HG02678 (cell line): ENCODE data around the gene PEPD.

Experiments used
- ATAC-seq: cut with Tn5 transposase; IDR thresholded peaks from one replicate; pipeline ENCODE4 v1.9.1; 2021; ENCODE audit warnings: mild to moderate bottlenecking, moderate library complexity; ENCODE audit not compliant: unreplicated experiment

Gene PEPD

GRCh38 chr19:33411621-33412180 lies 109.9 kb downstream of the PEPD start:
- no peak for ATAC-seq

DNA sequence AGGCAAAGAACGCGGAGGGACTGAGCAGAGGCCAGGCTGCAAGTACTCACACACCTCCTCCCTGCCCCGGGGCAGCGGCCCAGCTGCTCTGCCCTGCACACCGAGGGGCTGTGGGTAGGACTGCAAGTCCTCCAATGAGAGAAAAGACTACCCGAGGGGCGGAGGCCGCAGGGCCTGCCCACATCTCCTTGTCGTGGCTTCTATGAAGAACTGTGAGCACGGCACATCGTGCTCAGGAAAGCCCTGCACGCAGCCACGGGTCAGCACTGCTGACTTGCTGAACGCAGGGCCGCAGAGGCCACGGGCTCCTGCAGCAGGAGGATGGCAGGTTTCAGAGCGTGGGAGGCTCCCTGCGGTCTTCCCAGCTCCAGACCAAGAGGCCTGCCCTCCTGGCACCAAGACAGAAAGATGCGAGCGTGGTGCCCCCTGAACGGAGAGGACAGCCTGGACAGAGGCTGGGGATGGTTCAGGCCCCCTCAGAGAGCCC lies 110.6 kb downstream of the PEPD start:
- ATAC-seq: no peak

DNA sequence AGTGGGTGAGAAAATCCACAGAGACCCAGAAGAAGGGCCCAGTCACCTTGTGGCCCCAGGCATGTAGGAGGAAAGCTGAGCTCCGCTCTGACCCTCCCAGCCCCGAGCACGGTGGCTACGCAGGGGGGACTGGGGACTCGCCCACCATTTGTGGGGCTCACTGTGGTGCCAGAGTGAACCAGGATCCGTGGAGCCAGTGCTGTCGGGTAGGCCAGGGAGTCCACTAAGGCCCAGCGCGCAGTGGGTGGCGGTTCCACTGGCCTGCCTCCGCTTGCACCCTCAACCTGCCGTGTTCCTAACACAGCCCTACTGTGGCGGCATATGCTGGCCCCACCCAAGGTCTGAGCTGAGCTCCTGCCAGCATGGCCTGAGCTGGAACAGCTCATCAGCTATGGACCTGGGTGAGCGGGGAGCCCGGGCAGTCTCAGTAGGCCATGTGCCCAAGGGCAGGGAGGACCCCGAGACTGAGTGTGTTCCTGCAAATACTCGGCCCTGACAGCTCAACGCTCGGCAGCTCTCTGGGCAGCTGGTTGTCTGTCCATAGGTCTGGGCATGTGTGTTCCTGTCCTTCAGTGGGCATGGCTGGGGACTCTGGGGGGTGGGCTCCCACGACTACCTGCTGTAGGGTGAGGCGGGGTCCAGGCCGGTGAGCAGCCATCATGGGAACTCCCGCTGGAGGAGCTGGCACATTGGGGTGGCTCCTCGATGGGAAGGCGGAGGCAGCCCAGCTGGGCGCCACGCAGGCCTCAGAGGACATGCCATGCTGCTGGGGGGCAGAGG lies 111.5 kb downstream of the PEPD start:
- no peak for ATAC-seq

GRCh38 chr19:33408538-33409434 lies 112.8 kb downstream of the PEPD start:
- no peak for ATAC-seq

DNA sequence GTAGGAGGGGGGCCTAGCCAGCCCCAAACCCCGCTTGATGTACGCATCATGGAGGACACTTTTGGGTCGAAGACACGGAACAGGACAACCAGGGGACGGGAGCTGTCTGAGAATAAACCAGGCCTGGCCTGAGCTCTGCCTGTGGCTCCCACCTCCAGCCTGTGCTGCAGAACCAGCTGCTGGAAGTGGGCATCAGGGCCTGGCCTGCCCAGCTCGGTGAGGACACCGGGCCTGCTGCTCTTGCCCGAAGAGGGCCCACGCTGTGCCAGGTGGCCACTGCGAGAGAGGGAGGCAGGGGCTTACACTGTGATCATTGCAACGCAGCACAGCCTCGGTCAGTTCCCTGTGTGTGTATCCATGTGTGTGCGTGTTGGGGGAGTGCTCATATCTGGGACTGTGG lies 113.5 kb downstream of the PEPD start:
- no peak for ATAC-seq

DNA sequence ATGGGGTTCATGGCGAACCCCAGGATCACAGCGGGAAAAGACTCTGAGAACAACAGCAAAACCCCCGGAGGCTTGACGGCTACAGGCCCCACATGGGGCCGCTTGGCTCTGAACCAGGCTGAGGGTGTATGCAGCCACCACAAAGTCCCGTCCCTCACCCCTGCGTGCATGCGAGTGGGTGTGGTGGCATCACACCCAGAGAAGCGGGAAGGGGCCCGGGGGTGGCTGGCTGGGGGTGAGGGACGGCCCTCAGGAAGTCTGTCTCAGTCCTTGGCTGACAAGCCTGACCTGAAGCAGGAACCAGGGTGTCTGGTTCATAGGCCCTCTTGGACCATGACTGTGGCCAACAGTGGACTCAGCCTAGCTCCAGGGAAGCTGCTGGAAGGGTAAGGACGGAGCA lies 113.9 kb downstream of the PEPD start:
- ATAC-seq: no peak

DNA sequence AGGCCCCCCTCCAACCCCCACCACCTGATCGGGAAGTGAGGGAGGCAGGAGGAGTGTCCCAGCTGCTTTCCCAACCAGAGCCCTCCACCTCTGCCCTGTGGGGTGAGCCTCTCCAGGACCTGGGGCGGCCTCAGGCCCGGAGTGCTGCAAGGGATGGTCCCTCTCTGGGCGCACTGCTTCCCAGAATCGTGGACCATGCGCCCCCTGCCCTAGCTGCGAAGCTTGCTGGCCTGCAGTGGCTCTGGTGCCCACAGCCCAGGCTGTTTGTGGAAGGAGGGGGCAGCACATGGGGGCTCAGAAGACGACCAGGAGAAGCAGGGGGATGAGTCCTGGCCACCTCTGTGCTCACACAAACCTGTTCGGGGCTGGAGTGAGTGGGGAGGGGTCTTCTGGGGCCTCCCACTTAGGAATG lies 114.4 kb downstream of the PEPD start:
- no peak for ATAC-seq

DNA sequence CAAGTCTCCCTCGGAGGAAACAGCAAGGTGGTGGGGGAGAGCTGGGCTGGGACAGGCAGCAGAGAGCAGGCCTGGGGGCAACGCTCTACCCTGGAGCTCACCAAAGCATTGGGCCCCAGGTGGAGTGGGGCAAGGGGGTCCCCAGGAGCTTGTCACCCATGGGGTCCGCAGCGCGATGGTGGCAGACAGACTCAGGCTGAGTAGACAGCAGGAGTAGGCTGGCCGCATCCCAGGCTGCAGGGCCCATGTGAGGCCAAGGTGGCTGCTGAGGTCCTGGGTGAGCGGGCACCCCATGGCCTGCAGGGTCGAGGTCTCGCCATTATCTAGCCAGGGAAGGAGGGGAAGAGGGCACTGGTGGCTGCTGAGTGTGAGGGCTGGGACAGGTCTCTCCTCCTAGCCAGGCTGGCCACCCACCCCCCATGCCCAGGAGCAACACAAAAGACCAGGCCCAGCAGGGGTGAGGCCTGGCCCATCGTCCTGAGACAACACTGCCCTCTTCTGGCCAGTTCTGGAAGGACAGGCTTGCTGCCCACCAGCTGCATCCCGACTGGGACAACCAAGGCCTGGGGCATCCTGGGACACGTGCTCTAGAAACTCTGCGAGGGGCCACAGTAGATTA lies 115.0 kb downstream of the PEPD start:
- peak; percentile 49 for ATAC-seq

DNA sequence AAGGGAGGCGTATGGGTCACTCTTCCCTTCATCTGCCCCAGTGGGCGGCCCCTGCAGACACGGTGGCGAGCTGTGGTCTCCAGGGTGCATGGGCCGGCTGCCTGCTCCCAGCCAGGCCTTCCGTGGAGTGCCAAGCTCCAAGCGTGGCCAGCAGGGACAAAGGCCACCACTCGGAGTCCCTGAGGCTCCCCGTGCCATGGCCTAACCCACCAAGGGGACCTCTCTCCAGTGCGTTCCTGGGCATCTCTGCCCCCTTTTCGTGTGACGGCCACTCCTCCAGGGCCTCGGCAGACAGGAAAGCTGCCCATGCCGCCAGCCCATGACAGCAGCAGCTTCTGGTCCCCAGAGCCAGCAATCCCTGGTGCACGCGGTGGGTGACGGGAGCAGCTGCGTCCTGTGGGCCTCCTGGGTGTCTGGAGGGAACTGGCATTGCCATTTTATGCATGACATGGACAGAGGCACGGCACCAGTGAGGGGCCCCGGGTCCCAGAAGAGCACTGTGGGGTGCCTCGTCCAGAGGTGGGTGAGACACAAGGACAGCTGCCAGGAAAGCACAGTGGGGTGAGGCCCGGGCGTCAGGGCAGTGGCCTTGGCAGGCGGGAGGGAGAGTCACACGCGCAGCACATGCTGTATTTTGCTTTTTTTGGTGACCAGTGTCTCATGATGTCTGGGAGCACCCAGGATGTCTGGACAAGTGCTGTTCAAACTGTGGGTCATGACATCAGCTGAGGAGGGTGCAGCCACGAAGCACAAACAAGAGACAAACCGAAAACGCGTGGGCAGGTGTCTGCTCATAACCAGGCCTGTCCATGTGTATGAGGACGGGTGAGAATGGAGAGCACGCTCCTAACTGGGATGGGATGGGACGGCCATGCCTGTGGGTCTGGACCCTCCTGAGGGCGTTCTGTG lies 115.8 kb downstream of the PEPD start:
- ATAC-seq: no peak

DNA sequence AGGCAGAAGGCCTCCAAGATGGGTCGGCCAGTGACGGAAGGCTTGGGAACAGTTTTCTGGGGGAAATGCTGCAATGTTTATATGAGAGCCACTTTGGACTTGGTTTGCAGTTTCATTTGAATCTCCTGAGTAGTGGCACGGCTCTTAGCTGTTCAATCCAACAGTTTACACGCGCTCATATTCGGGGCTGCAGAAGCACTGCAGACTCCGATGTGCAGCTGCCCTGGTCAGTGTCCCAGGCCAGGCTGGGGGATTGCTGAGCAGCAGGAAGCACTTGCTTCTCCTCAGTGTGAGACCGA lies 116.4 kb downstream of the PEPD start:
- no peak for ATAC-seq

DNA sequence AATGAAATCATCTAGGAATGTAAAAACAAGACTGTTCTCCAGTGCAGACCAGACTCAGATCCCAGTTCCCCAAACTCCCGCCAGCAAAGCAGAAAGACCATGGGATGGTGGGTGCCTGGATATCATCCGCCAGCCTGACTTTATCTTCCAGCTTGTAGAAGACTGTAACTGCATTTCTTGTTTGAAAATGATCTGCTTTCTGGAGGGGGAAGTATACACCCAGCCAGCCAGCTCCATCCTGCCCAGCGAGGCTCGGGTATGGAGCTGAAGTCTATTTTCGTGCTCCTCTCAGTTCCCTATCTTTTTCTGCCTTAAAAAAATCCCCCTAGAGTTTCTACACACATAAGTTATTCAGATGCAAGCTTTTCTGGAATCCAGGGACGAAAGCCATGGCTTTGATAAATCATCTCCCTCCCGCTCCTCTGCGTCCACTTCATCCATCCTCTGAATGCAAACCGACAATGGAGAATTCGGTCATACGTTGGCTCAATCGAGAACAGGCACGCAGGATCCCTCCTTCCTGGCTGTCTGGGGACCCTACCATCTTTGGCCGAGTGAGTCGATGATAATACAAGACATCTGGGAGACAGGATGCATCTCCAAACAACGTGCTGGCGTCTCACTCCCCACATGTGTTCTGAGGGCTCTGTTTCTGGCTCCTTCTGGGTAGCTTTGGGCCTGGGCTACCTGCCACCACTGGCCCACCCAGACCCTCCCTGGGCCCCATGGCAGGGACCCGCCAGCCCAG lies 116.9 kb downstream of the PEPD start:
- no peak for ATAC-seq

GRCh38 chr19:33403973-33404304 lies 117.7 kb downstream of the PEPD start:
- no peak for ATAC-seq

GRCh38 chr19:33403221-33403972 lies 118.2 kb downstream of the PEPD start:
- ATAC-seq: no peak

DNA sequence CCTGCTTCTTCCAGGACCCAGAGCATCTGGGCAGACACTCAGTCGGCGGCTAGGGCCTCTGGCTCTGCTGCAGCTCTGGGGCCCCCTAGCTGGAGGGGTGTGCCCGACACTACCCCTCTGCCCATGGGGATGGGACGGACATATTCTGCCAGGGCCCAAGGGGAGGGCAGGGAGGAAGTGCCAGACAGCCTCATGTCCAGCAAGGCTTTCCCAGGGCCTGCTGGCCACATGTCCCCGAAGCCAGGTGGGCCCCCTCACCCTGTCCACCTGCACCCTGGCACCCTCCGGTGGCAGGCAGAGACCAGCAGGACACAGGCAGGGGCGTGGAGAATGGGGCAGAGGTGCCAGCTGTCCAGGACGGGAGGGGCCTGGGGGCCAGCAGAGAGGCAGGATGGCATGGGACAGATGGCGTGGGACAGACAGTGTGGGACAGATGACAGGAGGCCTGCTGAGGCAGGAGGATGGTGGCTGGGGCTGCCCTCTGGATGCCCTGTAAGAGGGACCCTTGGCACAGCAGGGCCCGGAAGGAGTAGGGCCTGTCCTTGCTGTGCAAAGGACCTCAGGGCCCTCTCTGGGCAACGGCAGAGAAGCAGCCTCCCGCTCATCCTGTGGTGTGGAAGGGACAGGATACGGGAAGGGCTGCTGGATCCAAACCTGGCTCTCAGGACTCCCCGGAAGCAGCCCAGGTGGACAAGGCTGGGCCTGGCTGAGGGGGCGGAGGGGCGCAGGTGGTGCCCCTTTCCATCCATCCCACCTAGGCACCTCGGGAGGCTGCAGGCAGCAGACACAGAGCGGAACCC lies 119.0 kb downstream of the PEPD start:
- no peak for ATAC-seq

- no peak for ATAC-seq
Observed at GRCh38 chr19:33401683-33402420, 119.7 kb downstream of the PEPD start.

- no peak for ATAC-seq
Observed at GRCh38 chr19:33400856-33401682, 120.5 kb downstream of the PEPD start.
